HG03064 (cell line): ENCODE data around the gene PRR20C.
"Not testable (repeated sequence)": the region's sequence is repeated elsewhere in the genome, so short reads cannot be mapped to it uniquely, and the experiment has no call there.

ENCODE experiments used
- ATAC-seq: cut with Tn5 transposase; IDR thresholded peaks from one replicate; pipeline ENCODE4 v1.9.1; 2021; ENCODE audit warnings: low read depth; ENCODE audit not compliant: unreplicated experiment

Gene PRR20C

DNA sequence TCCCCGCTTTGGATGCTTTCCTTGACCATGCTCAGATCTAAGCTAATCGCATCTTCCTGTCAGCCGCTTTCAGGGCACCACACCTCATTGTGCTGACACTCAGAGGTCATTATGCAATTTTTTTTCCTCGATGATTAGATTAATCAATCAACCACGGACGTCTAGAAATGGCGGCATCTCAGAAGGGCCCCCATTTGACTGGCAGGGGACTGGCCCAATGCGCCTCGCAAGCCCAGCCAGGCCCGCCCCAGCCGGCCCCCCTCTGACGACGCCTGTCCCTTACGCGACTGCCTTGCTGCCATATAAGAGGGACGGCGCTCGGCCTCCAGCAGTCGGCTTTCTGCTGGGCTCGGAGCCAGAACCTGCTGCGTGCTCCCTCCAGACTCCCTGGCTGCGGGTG, at the start of gene PRR20C:
Gene PRR20C, plus strand, starts transcription at position 301 of the 400 bp plus-strand sequence. CDS start 387 bp downstream, outside the sequence.
- ATAC-seq = not testable (repeated sequence)

DNA sequence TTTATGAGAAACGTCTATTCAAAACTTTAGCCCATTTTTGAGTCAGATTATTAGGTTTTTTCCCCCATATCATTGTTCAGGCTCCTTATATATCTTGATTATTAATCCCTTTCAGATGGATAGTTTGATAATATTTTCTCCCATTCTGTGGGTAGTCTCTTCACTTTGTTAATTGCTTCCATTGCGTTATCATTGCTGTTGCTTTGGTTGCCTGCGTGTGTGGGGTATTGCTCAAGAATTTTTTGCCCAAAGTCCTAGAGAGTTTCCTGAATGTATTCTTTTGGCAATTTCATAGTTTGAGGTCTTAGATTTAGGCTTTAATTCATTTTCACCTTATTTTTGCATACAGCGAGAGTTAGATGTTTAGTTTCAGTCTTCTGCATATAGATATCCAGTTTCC, 38.9 kb upstream of the PRR20C start:
- no peak for ATAC-seq

DNA sequence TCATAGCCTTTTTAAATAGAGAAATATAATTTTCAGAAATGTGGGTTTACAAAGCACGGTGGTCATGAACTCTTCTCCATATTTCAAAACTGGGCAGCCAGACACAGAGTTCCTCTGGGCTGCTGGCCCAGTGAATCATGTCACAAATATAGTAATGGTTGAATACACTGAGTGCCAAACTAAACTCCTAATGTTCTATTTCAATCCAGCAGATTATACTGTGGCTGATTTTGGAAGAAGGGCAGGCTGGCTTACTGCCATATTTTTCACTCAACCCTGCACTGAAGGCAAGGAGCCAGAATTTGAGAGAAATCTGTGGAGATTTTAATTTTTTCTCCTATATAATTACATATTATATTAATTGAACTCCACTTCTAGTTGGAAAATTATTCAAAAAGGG, 30.2 kb upstream of the PRR20C start:
- no peak for ATAC-seq

- no peak for ATAC-seq
Observed at GRCh38 chr13:57128909-57129308, 25.0 kb upstream of the PRR20C start.

DNA sequence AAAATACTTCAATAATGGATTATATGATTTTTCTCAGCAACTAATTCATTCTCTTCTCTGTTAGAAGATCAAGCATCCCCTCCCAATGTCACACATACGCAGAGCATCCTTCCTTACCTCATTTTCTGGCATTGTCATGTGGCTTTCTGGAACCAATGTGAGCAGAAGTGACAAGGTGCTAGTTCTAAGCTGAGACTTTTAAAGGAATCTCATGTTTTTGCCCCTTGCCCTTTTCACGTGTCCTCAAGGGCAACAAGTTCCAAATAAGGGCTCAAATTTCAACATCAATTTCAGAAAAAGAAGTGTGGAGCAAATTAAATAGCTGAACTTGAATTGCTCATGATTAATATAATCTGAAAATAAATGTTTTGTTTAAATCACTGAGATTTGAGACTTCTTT, 17.8 kb upstream of the PRR20C start:
- ATAC-seq = no peak

DNA sequence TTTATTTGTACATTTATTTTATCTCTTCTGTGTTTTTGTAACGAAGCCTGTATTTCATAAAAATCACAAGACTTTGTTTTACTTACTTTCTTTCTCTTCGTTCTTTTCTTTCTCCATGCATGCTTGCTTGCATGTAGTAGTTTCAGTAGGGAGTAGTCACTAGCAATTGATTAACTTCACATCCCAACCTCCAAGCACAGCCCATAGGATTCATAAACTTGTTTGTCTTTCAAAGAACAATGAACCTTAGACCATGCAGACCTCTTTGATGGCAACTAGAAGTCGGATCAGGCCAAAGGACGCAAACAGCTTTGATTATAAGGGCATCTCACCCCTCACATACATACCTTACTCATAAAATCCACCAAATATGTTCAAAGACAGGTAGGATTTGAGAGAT, 16.3 kb upstream of the PRR20C start:
- ATAC-seq = no peak

- no peak for ATAC-seq
Observed at GRCh38 chr13:57138988-57139387, 14.9 kb upstream of the PRR20C start.

- ATAC-seq = not testable (repeated sequence)
Observed at GRCh38 chr13:57139781-57140180, 14.1 kb upstream of the PRR20C start.

DNA sequence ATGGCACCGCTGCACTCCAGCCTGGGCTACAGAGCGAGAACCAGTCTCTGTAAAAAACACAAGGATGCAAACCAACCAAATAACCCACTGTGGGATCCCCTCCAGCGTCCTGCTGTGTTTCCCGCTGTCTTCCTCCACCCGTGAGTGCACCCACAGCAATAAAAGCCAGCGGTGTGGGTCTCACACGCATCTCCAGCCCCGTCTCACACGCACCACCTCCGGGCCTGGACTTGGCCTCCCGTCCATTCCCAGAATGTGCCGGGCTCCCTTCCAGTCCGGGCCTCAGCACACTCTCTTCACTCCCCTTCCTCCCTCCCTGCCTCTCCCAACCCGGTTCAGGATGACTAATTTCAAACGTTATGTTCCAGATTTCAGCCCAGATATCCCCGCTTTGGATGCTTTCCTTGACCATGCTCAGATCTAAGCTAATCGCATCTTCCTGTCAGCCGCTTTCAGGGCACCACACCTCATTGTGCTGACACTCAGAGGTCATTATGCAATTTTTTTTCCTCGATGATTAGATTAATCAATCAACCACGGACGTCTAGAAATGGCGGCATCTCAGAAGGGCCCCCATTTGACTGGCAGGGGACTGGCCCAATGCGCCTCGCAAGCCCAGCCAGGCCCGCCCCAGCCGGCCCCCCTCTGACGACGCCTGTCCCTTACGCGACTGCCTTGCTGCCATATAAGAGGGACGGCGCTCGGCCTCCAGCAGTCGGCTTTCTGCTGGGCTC, 13.5 kb upstream of the PRR20C start, which contains the start of gene PRR20A:
Gene PRR20A, plus strand, starts transcription at position 684 of the 734 bp plus-strand sequence. CDS start 387 bp downstream, outside the sequence.
- ATAC-seq = not testable (repeated sequence)

GRCh38 chr13:57147188-57147587, 6.7 kb upstream of the PRR20C start, which contains the start of gene PRR20B:
Gene PRR20B (plus strand): TSS chr13:57147488. CDS start chr13:57147875, 387 bp downstream.
- ATAC-seq = not testable (repeated sequence)

GRCh38 chr13:57148106-57148505, 5.8 kb upstream of the PRR20C start:
- not testable (repeated sequence) for ATAC-seq

DNA sequence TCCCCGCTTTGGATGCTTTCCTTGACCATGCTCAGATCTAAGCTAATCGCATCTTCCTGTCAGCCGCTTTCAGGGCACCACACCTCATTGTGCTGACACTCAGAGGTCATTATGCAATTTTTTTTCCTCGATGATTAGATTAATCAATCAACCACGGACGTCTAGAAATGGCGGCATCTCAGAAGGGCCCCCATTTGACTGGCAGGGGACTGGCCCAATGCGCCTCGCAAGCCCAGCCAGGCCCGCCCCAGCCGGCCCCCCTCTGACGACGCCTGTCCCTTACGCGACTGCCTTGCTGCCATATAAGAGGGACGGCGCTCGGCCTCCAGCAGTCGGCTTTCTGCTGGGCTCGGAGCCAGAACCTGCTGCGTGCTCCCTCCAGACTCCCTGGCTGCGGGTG, 6.5 kb downstream of the PRR20C start, which contains the start of gene PRR20D:
Gene PRR20D, plus strand, starts transcription at position 301 of the 400 bp plus-strand sequence. CDS start 387 bp downstream, outside the sequence.
- ATAC-seq = not testable (repeated sequence)

DNA sequence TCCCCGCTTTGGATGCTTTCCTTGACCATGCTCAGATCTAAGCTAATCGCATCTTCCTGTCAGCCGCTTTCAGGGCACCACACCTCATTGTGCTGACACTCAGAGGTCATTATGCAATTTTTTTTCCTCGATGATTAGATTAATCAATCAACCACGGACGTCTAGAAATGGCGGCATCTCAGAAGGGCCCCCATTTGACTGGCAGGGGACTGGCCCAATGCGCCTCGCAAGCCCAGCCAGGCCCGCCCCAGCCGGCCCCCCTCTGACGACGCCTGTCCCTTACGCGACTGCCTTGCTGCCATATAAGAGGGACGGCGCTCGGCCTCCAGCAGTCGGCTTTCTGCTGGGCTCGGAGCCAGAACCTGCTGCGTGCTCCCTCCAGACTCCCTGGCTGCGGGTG, 13.0 kb downstream of the PRR20C start, which contains the start of gene PRR20E:
Gene PRR20E, plus strand, starts transcription at position 301 of the 400 bp plus-strand sequence. CDS start 387 bp downstream, outside the sequence.
- ATAC-seq = not testable (repeated sequence)

DNA sequence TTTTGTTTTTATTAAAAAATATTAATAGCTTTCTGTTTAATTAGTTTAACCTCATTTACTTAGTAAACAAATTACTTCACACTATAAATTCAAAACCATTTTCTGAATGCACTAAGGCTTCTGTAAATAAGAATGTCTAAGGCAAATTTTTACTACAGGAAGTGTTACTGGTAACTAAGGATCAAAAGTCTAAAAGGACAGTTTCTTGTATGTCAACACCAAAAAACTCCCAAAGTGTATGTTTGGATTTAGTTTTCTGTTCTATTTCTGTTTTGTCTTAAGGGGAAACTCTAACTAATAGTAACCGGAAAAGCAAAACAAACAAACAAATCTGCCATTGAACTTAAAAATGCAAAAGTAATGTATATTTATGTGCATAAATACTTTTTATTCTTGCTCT, 37.8 kb downstream of the PRR20C start:
- no peak for ATAC-seq
